IMR-90 (cell line): Measurements from ENCODE around the gene CCDC12. TPM values are rescaled to one million over a fixed set of nuclear protein-coding genes. Genes with fewer than 3 reads are reported as not detected.
A peak's percentile ranks its signal among the peaks of the same experiment; 100 is the strongest.

Experiments
- ATAC-seq: fragments of 200-7000 bp; cut with Tn5 transposase; 2 replicates; pipeline ENCODE4 v1.9.1; 2020; ENCODE audit warnings: low read depth, mild to moderate bottlenecking, moderate library complexity
- BruUV-seq: library from RNA; stranded (reverse); fragments of 400-500 nt; replicated peaks from 2 replicates; lab custom pipeline; 2021; lab: Mats Ljungman, UMichigan
- CTCF ChIA-PET: fragments of 300-600 bp; formaldehyde crosslinking; extraction: SDS; loops from one replicate; lab custom pipeline; 2021; ENCODE audit warnings: antibody characterized with exemption; lab: Yijun Ruan, JAX
- POLR2A ChIA-PET: fragments of 300-600 bp; sonication (Branson Sonifier 250); formaldehyde crosslinking; loops from one replicate; lab custom pipeline; 2022; ENCODE audit warnings: antibody characterized with exemption; ENCODE audit not compliant: unreplicated experiment; lab: Charles Lee
- DNase-seq: peaks from one replicate; pipeline ENCODE4 v3.0.0; 2013
- H2AFZ ChIP-seq: replicated peaks from 2 replicates; pipeline ENCODE3; 2013; ENCODE audit warnings: low read length, mild to moderate bottlenecking; ENCODE audit not compliant: poor library complexity
- H2AK5ac ChIP-seq: 2 replicates; pipeline ENCODE4 v1.6.1; 2013; ENCODE audit warnings: low read depth, low read length, inconsistent platforms
- H2AK9ac ChIP-seq: replicated peaks from 2 replicates; pipeline ENCODE3; 2013; ENCODE audit warnings: mild to moderate bottlenecking, low read depth, low read length, moderate library complexity; ENCODE audit not compliant: poor library complexity
- H2BK120ac ChIP-seq: 2 replicates; pipeline ENCODE4 v1.6.1; 2013; ENCODE audit warnings: low read depth, low read length, inconsistent platforms
- H2BK15ac ChIP-seq: 3 replicates; pipeline ENCODE4 v1.6.1; 2013; ENCODE audit warnings: low read depth, low read length, inconsistent platforms
- H2BK20ac ChIP-seq: 2 replicates; pipeline ENCODE4 v1.6.1; 2013; ENCODE audit warnings: low read depth, mild to moderate bottlenecking, inconsistent platforms, low read length, moderate library complexity
- H2BK5ac ChIP-seq: 2 replicates; pipeline ENCODE4 v1.6.1; 2013; ENCODE audit warnings: mild to moderate bottlenecking, low read depth, low read length, inconsistent platforms; ENCODE audit not compliant: poor library complexity, severe bottlenecking
- H3K14ac ChIP-seq: replicated peaks from 2 replicates; pipeline ENCODE4 v1.6.1; 2013; ENCODE audit warnings: low read depth, low read length, inconsistent platforms
- H3K18ac ChIP-seq: 2 replicates; pipeline ENCODE4 v1.6.1; 2013; ENCODE audit warnings: low read depth, low read length, control low read depth
- H3K23ac ChIP-seq: 2 replicates; pipeline ENCODE4 v1.6.1; 2013; ENCODE audit warnings: low read depth, low read length, inconsistent platforms
- H3K27ac ChIP-seq: 2 replicates; pipeline ENCODE4 v1.5.1; 2013; ENCODE audit warnings: mild to moderate bottlenecking, control low read depth, low read length; ENCODE audit not compliant: insufficient read depth
- H3K27me3 ChIP-seq: 2 replicates; pipeline ENCODE4 v1.6.1; 2013; ENCODE audit warnings: low read length; ENCODE audit not compliant: control insufficient read depth, insufficient read depth
- H3K36me3 ChIP-seq: 2 replicates; pipeline ENCODE4 v1.6.1; 2013; ENCODE audit warnings: low read length, mixed read lengths; ENCODE audit not compliant: control insufficient read depth, insufficient read depth
- H3K4ac ChIP-seq: 2 replicates; pipeline ENCODE4 v1.6.1; 2013; ENCODE audit warnings: low read depth, low read length, inconsistent platforms
- H3K4me1 ChIP-seq: 2 replicates; pipeline ENCODE4 v1.6.1; 2013; ENCODE audit warnings: low read length, mixed read lengths; ENCODE audit not compliant: control insufficient read depth, insufficient read depth
- H3K4me2 ChIP-seq: 2 replicates; pipeline ENCODE4 v1.6.1; 2013; ENCODE audit warnings: low read depth, mild to moderate bottlenecking, control low read depth, low read length, moderate library complexity
- H3K4me3 ChIP-seq: 2 replicates; pipeline ENCODE4 v1.5.1; 2013; ENCODE audit warnings: low read depth, mild to moderate bottlenecking, control low read depth, low read length, moderate library complexity; ENCODE audit not compliant: insufficient read depth
- H3K56ac ChIP-seq: 2 replicates; pipeline ENCODE4 v1.6.1; 2013; ENCODE audit warnings: low read length, inconsistent platforms; ENCODE audit not compliant: insufficient read depth; ENCODE audit errors: extremely low read depth
- H3K79me1 ChIP-seq, 2 experiments: 2 replicates each; pipeline ENCODE4 v1.6.1; 2013; ENCODE audit warnings: low read length in 2 of 2, inconsistent platforms in 1 of 2, low read depth in 1 of 2
- H3K9ac ChIP-seq: 2 replicates; pipeline ENCODE4 v1.6.1; 2013; ENCODE audit warnings: low read depth, low read length, control low read depth
- H3K9me1 ChIP-seq: 2 replicates; pipeline ENCODE4 v1.6.1; 2013; ENCODE audit warnings: low read length, inconsistent platforms; ENCODE audit not compliant: insufficient read depth
- H3K9me3 ChIP-seq: 2 replicates; pipeline ENCODE4 v1.6.1; 2013; ENCODE audit warnings: low read length; ENCODE audit not compliant: control insufficient read depth, insufficient read depth
- H4K20me1 ChIP-seq: 2 replicates; pipeline ENCODE4 v1.6.1; 2013; ENCODE audit warnings: low read length, inconsistent platforms; ENCODE audit not compliant: insufficient read depth
- H4K5ac ChIP-seq: 2 replicates; pipeline ENCODE4 v1.6.1; 2013; ENCODE audit warnings: mild to moderate bottlenecking, low read depth, low read length, control low read depth
- H4K8ac ChIP-seq, 2 experiments: 2 replicates each; pipeline ENCODE4 v1.6.1; 2013; ENCODE audit warnings: low read depth in 2 of 2, low read length in 2 of 2, control low read depth in 1 of 2, inconsistent platforms in 1 of 2
- H4K91ac ChIP-seq: 2 replicates; pipeline ENCODE4 v1.6.1; 2013; ENCODE audit warnings: low read depth, low read length, inconsistent platforms; ENCODE audit not compliant: insufficient read depth
- BHLHE40 ChIP-seq: fragments of 150-350 bp; IDR thresholded peaks from 2 replicates; pipeline ENCODE4 v1.6.1; 2016; ENCODE audit warnings: mild to moderate bottlenecking, low read depth, low read length
- CEBPB ChIP-seq: IDR thresholded peaks from 2 replicates; pipeline ENCODE4 v1.6.1; 2012; ENCODE audit warnings: low read depth, low read length, improper control_type of control experiment
- MAZ ChIP-seq: IDR thresholded peaks from 2 replicates; pipeline ENCODE4 v1.6.1; 2012; ENCODE audit warnings: low read depth, mild to moderate bottlenecking, low read length, improper control_type of control experiment, moderate library complexity, borderline replicate concordance
- NFE2L2 ChIP-seq: fragments of 150-350 bp; IDR thresholded peaks from 2 replicates; pipeline ENCODE4 v1.6.1; 2016; ENCODE audit warnings: low read depth, mild to moderate bottlenecking, low read length
- RCOR1 ChIP-seq: IDR thresholded peaks from 2 replicates; pipeline ENCODE4 v1.6.1; 2012; ENCODE audit warnings: mild to moderate bottlenecking, low read length, improper control_type of control experiment; ENCODE audit not compliant: insufficient replicate concordance
- WGBS, 2 experiments: methylation state at CpG; one replicate each; pipeline versions ENCODE4 v1.1.5 to v1.1.7; 2013; ENCODE audit warnings: missing lambda C conversion rate in 2 of 2; ENCODE audit not compliant: insufficient read length in 1 of 2; ENCODE audit errors: extremely low coverage in 2 of 2; 5-methylcytosine and 5-hydroxymethylcytosine counted together
- dilution Hi-C: fragments of 300-500 bp; cut with HindIII; formaldehyde crosslinking; loops from one replicate; pipeline ENCODE4 v1.14.3; 2018; ENCODE audit warnings: low sequenced_read_pairs; ENCODE audit not compliant: unreplicated experiment
- in situ Hi-C: fragments of 300-500 bp; cut with MboI; formaldehyde crosslinking; loops from 3 replicates; pipeline ENCODE4 v1.14.3; 2019; ENCODE audit warnings: low sequenced_read_pairs, inconsistent platforms, mixed read lengths
- intact Hi-C: fragments of 100-400 bp; cut with micrococcal nuclease; formaldehyde crosslinking; loops from 2 replicates; pipeline ENCODE4 v1.10.0; 2022
- polyA plus RNA-seq, 3 experiments: library from polyadenylated mRNA; depleted of rRNA; stranded (reverse); fragments of >200 nt; gene quantifications; 2 replicates each; pipeline ENCODE4 v1.2.3, GENCODE V29; 2012; ENCODE audit warnings: low replicate concordance in 1 of 3
- total RNA-seq: library from RNA; depleted of rRNA; stranded (reverse); fragments of >200 nt; gene quantifications from 2 replicates; pipeline ENCODE4 v1.2.3, GENCODE V29; 2012
- TF ChIP-seq, protein P1 (sequence below): fragments of 150-350 bp; IDR thresholded peaks from 2 replicates; pipeline ENCODE4 v1.6.1; 2016; ENCODE audit warnings: low read depth, mild to moderate bottlenecking, low read length, moderate library complexity, borderline replicate concordance
- TF ChIP-seq, protein P2 (sequence below): conservative IDR thresholded peaks from 2 replicates; pipeline ENCODE4 v1.5.1; 2012; ENCODE audit warnings: mild to moderate bottlenecking, low read depth, low read length, improper control_type of control experiment

CCDC12 gene
- total and polyA plus RNA-seq, 2 of the 4 experiments (the other 2 are of a cell fraction), result 15.2 to 35.1 TPM

DNA sequence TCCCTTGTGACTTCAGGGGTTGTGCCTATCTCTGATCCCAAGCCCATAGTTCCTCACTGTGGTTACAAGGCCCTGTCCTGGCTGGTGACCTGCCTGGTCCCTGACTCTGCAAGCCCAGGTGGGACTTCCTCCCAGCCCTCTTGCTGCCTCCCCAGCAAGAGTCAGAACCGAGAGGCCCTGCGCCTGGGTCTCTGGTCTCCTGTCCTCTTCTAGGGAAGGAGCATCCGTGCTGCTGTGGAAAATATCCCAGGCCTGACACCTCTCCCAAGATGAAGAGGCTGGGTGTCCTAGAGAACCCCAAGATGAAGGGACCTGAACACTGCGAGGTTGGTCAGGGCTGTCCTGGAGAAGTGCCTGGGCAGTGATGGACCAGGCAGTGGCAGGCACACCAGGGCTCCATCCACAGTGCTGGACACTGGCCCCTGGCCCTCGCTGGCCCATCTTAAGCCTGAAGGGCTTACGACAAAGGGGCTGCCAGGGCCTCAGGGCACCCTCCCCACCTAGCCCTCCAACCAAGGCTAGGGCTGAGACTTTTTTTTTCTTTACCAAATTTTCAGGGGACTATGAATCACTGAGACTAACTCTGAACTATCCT, 66.3 kb downstream of the CCDC12 start:
- Histone ChIP-seq H3K27ac (no peak overlapping the region), H3K9me1 (peaks cover 10% of the 10 kb centered on the region), H3K79me1 (peaks cover 0 to 2% of the 10 kb centered on the region in 2 experiments; a peak in 1 of 4 replicates), H3K56ac (no peak overlapping the region), H4K8ac (peak overlapping the region in 1 of 2 experiments; percentile 75; a peak in 1 of 4 replicates), H4K5ac (no peak overlapping the region), H4K20me1 (no peaks in the 10 kb centered on the region), H3K4me1 (peaks cover 9% of the 10 kb centered on the region; the same call in 1 of the 2 replicates), H3K4ac (no peak overlapping the region), H2BK5ac (no peak overlapping the region), H2AK5ac (no peak overlapping the region), H2AK9ac (peak overlapping the region; percentile 58), H3K18ac (no peak overlapping the region), H3K4me2 (no peak overlapping the region), H2BK120ac (no peak overlapping the region), H3K9me3 (no peaks in the 10 kb centered on the region), H3K23ac (no peak overlapping the region), H3K14ac (no peak overlapping the region), H3K36me3 (no peaks in the 10 kb centered on the region), H2BK15ac (no peak overlapping the region), H3K9ac (no peak overlapping the region), H3K4me3 (no peak overlapping the region), H3K27me3 (peaks cover 2% of the 10 kb centered on the region; the same call in 1 of the 2 replicates), H2BK20ac (0 out of 2 replicates have a peak overlapping the region, but pooled peaks have one; percentile 4), H2AFZ (peak overlapping the region; percentile 83), H4K91ac (no peak overlapping the region)
- 100% methylated on average over 1 of the region's 6 CpGs; no CpG with 5 or more reads in 1 of the 2 experiments for WGBS, 2 experiments
- CTCF ChIA-PET, result interaction anchor here (0.6 to 1.2 kb wide), 5 partner anchors 10 to 246 kb away, joined by 3 to 4 read pairs (median 3); no protein-coding TSS in a partner anchor
- POLR2A ChIA-PET, result no interaction called here
- no TSS peak for BruUV-seq
- ATAC-seq (no peak), DNase-seq (no peak)
- dilution Hi-C loops (no loop called here), intact Hi-C loops (no loop called here), in situ Hi-C loops (loop anchor here (10.0 kb wide), 1 partner anchor 415 kb away; no protein-coding TSS in a partner anchor)
- TF ChIP-seq NFE2L2, result no peak
- TF ChIP-seq, protein P1, sequence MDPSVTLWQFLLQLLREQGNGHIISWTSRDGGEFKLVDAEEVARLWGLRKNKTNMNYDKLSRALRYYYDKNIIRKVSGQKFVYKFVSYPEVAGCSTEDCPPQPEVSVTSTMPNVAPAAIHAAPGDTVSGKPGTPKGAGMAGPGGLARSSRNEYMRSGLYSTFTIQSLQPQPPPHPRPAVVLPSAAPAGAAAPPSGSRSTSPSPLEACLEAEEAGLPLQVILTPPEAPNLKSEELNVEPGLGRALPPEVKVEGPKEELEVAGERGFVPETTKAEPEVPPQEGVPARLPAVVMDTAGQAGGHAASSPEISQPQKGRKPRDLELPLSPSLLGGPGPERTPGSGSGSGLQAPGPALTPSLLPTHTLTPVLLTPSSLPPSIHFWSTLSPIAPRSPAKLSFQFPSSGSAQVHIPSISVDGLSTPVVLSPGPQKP, result no peak
- TF ChIP-seq, protein P2, sequence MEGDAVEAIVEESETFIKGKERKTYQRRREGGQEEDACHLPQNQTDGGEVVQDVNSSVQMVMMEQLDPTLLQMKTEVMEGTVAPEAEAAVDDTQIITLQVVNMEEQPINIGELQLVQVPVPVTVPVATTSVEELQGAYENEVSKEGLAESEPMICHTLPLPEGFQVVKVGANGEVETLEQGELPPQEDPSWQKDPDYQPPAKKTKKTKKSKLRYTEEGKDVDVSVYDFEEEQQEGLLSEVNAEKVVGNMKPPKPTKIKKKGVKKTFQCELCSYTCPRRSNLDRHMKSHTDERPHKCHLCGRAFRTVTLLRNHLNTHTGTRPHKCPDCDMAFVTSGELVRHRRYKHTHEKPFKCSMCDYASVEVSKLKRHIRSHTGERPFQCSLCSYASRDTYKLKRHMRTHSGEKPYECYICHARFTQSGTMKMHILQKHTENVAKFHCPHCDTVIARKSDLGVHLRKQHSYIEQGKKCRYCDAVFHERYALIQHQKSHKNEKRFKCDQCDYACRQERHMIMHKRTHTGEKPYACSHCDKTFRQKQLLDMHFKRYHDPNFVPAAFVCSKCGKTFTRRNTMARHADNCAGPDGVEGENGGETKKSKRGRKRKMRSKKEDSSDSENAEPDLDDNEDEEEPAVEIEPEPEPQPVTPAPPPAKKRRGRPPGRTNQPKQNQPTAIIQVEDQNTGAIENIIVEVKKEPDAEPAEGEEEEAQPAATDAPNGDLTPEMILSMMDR, result no peak
- TF ChIP-seq MAZ, result no peak
- TF ChIP-seq BHLHE40, result no peak
- TF ChIP-seq RCOR1, result no peak
- TF ChIP-seq CEBPB, result no peak
